Measurements from ENCODE around the gene ARHGAP24. TPM values are rescaled to one million over a fixed set of nuclear protein-coding genes. Genes with fewer than 3 reads are reported as not detected.

The ARHGAP24 gene
- total RNA-seq, 2 experiments from 2014 or later, result 0.30 to 0.53 TPM

DNA sequence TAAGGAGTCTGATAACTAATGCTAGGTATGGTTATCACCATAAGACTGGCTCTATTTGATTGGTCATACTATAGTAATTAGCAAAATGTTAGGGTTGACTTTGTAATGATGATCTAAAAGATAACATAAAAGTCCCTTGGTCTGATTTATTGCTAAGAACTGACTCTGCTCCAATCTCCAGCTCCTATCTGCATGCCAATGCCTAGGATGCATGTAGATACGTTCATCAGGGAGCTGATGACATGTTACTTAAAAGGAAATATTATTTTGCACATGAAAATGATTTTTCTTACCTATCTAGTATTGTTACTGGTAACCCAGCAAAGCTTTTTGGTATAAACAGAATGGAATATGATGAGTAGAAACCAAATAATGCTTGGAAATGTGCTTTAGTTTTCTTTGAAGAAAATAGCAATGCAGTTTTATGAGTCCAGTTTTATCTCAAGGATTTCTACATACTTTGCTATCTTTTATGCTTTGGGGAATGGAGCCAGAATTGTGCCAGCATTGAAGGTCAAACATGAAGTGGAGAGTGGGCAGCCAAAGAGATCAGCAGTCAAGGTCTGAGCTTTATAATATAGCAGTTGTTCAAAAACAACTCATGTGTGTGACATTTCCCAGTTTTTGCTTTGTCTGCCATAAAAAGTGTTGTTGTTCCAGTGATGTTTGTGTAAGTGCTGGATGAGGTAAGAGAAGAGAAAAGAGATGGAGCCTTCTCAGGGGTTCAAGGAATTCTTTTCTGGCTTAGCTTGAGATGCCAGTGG lies 121.0 kb downstream of the ARHGAP24 start:
- POLR2A ChIA-PET, result no interaction called here

GRCh38 chr4:85598936-85599335 lies 124.0 kb downstream of the ARHGAP24 start:
- H3K36me3 Mint-ChIP-seq (ENCODE audit: low read depth), result no peaks in the 10 kb centered on the region
- ChIA-PET CTCF (no interaction called here), POLR2A (no interaction called here)
- DNase-seq (no peak), ATAC-seq (ENCODE audit: poor library complexity) (no peak)
- H3K27me3 ChIP-seq (ENCODE audit: control insufficient read depth in 1 of 2, insufficient read depth in 2 of 2, low read length in 2 of 2), result no peaks in the 10 kb centered on the region
- intact Hi-C loops (cut with DNase I, micrococcal nuclease), result no loop called here
- H3K4me1 ChIP-seq (ENCODE audit: insufficient read depth, low read length), result no peaks in the 10 kb centered on the region
- no peaks in the 10 kb centered on the region for H3K9me3 ChIP-seq (ENCODE audit: control insufficient read depth in 1 of 2, insufficient read depth in 1 of 2, low read length in 2 of 2)
- TF ChIP-seq CTCF (IDR thresholded peaks at IDR 0.05), result no peak
- peaks cover 3% of the 10 kb centered on the region for H3K9me3 Mint-ChIP-seq
- no peak overlapping the region for H3K27ac Mint-ChIP-seq
- no peaks in the 10 kb centered on the region for H3K4me1 Mint-ChIP-seq (ENCODE audit: low read depth)
- no peaks in the 10 kb centered on the region for H3K36me3 ChIP-seq (ENCODE audit: insufficient read depth, low read length)
- no peak overlapping the region for H3K4me3 ChIP-seq (ENCODE audit: low read length)
- no peak overlapping the region for H3K4me3 Mint-ChIP-seq
- no peak overlapping the region for H3K27ac ChIP-seq (ENCODE audit: low read depth in 1 of 2, low read length in 2 of 2)
- H3K27me3 Mint-ChIP-seq, result no peaks in the 10 kb centered on the region

More for the DNA sequence above, 121.0 kb downstream of the ARHGAP24 start:
- no peak overlapping the region for H3K27ac ChIP-seq (ENCODE audit: low read depth in 1 of 2, low read length in 2 of 2)
- no peaks in the 10 kb centered on the region for H3K36me3 Mint-ChIP-seq (ENCODE audit: low read depth)
- DNase-seq (no peak), ATAC-seq (ENCODE audit: poor library complexity) (no peak)
- no peaks in the 10 kb centered on the region for H3K4me1 Mint-ChIP-seq (ENCODE audit: low read depth)
- peaks cover 3% of the 10 kb centered on the region for H3K9me3 Mint-ChIP-seq
- H3K9me3 ChIP-seq (ENCODE audit: control insufficient read depth in 1 of 2, insufficient read depth in 1 of 2, low read length in 2 of 2), result no peaks in the 10 kb centered on the region
- CTCF ChIA-PET, result no interaction called here
- no peak overlapping the region for H3K4me3 ChIP-seq (ENCODE audit: low read length)
- no peaks in the 10 kb centered on the region for H3K27me3 ChIP-seq (ENCODE audit: control insufficient read depth in 1 of 2, insufficient read depth in 2 of 2, low read length in 2 of 2)
- no peaks in the 10 kb centered on the region for H3K27me3 Mint-ChIP-seq
- H3K36me3 ChIP-seq (ENCODE audit: insufficient read depth, low read length), result no peaks in the 10 kb centered on the region
- no peak overlapping the region for H3K4me3 Mint-ChIP-seq
- intact Hi-C loops (cut with DNase I, micrococcal nuclease), result no loop called here
- no peak overlapping the region for H3K27ac Mint-ChIP-seq
- no peak for TF ChIP-seq CTCF (IDR thresholded peaks at IDR 0.05)
- no peaks in the 10 kb centered on the region for H3K4me1 ChIP-seq (ENCODE audit: insufficient read depth, low read length)

DNA sequence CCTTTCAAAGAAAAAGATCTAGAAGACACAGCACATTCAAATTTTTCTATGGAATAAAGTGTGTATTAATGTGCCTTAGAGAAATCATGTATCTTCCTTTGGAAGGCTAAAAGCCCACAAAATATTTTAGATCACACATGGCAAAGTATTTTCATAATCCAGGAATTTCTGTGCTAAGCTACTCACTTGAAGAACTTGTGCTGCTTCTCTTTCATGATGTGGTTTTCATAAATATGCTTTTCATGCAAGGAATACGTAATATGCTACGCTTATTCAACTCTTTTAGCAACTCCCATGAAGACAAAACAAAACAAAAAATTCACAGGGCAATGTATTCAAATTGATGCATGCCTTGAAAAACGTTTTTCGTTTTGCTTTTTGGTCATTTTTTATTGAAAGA lies 125.6 kb downstream of the ARHGAP24 start:
- no peak for ATAC-seq (ENCODE audit: poor library complexity)
- H3K4me3 ChIP-seq (ENCODE audit: low read length), result no peak overlapping the region
- CTCF ChIA-PET, result no interaction called here
- DNase-seq, result no peak
- POLR2A ChIA-PET, result no interaction called here
- Mint-ChIP-seq H3K4me1 (ENCODE audit: low read depth) (no peaks in the 10 kb centered on the region), H3K36me3 (ENCODE audit: low read depth) (no peaks in the 10 kb centered on the region), H3K27ac (no peak overlapping the region), H3K27me3 (no peaks in the 10 kb centered on the region), H3K4me3 (no peak overlapping the region), H3K9me3 (no peaks in the 10 kb centered on the region)
- no peaks in the 10 kb centered on the region for H3K4me1 ChIP-seq (ENCODE audit: insufficient read depth, low read length)
- no peak for TF ChIP-seq CTCF (IDR thresholded peaks at IDR 0.05)
- no peak overlapping the region for H3K27ac ChIP-seq (ENCODE audit: low read depth in 1 of 2, low read length in 2 of 2)
- H3K27me3 ChIP-seq (ENCODE audit: control insufficient read depth in 1 of 2, insufficient read depth in 2 of 2, low read length in 2 of 2), result no peaks in the 10 kb centered on the region
- H3K36me3 ChIP-seq (ENCODE audit: insufficient read depth, low read length), result no peaks in the 10 kb centered on the region
- intact Hi-C loops (cut with DNase I, micrococcal nuclease), result no loop called here
- H3K9me3 ChIP-seq (ENCODE audit: control insufficient read depth in 1 of 2, insufficient read depth in 1 of 2, low read length in 2 of 2), result no peaks in the 10 kb centered on the region

Data from CD4-positive, alpha-beta T cell (primary cell).